Mesothelial cell of epicardium (in vitro differentiated cells): ENCODE results near the gene RPL13A. TPM values are rescaled to one million over a fixed set of nuclear protein-coding genes. Genes with fewer than 3 reads are reported as not detected.

Source experiments
- DNase-seq, 2 experiments: peaks; one replicate each; pipeline ENCODE4 v3.0.0; 2021; ENCODE audit warnings: low spot score in 2 of 2; ENCODE audit not compliant: unreplicated experiment in 2 of 2
- H3K27ac Mint-ChIP-seq: 2 replicates; pipeline ENCODE4 v1.8.0; 2021; ENCODE audit warnings: mixed read lengths
- H3K27me3 Mint-ChIP-seq: 2 replicates; pipeline ENCODE4 v1.8.0; 2021; ENCODE audit warnings: low read depth, mixed read lengths
- H3K36me3 Mint-ChIP-seq: 2 replicates; pipeline ENCODE4 v1.8.0; 2021; ENCODE audit warnings: mixed read lengths
- H3K4me1 Mint-ChIP-seq: 2 replicates; pipeline ENCODE4 v1.8.0; 2021; ENCODE audit warnings: mixed read lengths
- H3K4me3 Mint-ChIP-seq: 2 replicates; pipeline ENCODE4 v1.8.0; 2021; ENCODE audit warnings: mild to moderate bottlenecking, moderate library complexity, mixed read lengths
- H3K9me3 Mint-ChIP-seq: 2 replicates; pipeline ENCODE4 v1.8.0; 2021; ENCODE audit warnings: mixed read lengths
- CTCF ChIP-seq: fragments of 200-600 bp; sonication (generic); IDR thresholded peaks from one replicate; pipeline ENCODE4 v1.5.0; 2021; ENCODE audit warnings: antibody characterized with exemption; ENCODE audit not compliant: unreplicated experiment
- total RNA-seq: library from RNA; stranded (reverse); gene quantifications from 3 replicates; pipeline ENCODE4 v1.2.1, GENCODE V29; 2021

RPL13A gene
- total RNA-seq = 2,869 to 2,959 TPM (median 2,954 TPM) in 3 replicates

- peak within 1 kb of the TSS; percentile 96 for H3K4me3 Mint-ChIP-seq
- peak; percentile 100 for DNase-seq
- H3K36me3 Mint-ChIP-seq = peaks cover 23% of the 10 kb centered on the region
- peaks cover 2% of the 10 kb centered on the region for H3K27me3 Mint-ChIP-seq
- H3K27ac Mint-ChIP-seq = peak within 1 kb of the TSS; percentile 95
- no peak for TF ChIP-seq CTCF
- H3K9me3 Mint-ChIP-seq = no peaks in the 10 kb centered on the region
- peaks cover 23% of the 10 kb centered on the region for H3K4me1 Mint-ChIP-seq
Observed at GRCh38 chr19:49487277-49488045, at the start of gene RPL13A. TSS of gene RPL13A (plus strand) at chr19:49487608. CDS start at chr19:49487630, 22 bp downstream.

DNA sequence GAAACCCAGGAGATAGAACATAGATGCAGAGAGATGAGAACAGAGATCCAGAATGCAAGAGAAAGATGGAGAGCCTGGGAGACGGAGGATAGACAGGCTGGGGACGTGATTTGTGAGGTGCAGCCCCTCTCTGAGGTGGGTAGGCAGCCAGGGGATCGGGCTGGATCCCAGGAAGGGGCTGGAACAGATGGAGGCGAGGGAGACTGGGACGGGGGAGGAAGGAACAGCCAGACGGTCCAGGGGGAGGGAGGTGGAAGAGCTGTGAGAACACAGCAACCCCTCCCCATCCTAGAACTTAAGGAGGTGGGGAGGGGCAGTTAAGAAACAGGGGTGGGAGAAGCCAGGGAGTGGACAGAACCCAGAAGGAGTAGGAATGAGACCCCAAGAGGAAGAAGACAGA, 49.1 kb upstream of the RPL13A start:
- peaks cover 20% of the 10 kb centered on the region for H3K4me1 Mint-ChIP-seq
- H3K27me3 Mint-ChIP-seq = peaks cover 97% of the 10 kb centered on the region
- no peaks in the 10 kb centered on the region for H3K9me3 Mint-ChIP-seq
- no peak overlapping the region for H3K4me3 Mint-ChIP-seq
- DNase-seq = no peak
- no peak for TF ChIP-seq CTCF
- H3K36me3 Mint-ChIP-seq = no peaks in the 10 kb centered on the region
- H3K27ac Mint-ChIP-seq = no peak overlapping the region

DNA sequence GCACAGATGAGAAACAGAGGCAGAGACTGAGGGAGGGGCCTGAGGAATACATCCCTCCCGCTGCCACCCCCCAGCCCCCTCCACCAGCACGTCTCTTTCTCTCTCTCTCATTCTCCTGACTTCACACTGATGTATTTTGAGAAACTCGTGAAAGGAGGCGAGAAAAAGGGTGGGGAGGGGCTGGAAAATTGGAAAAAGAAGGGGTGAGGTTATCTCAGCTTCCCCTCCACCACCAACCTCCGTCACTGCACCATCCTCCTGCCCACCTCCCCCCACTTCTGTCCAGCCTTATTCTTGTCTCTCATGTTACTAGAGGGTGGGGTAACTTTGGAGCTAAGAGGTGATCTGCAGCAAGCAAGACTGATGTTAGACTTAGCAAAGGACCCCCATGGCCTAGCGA, 47.6 kb upstream of the RPL13A start:
- Mint-ChIP-seq H3K9me3 (no peaks in the 10 kb centered on the region), H3K27ac (no peak overlapping the region), H3K36me3 (no peaks in the 10 kb centered on the region), H3K27me3 (peaks cover 84% of the 10 kb centered on the region), H3K4me3 (no peak overlapping the region), H3K4me1 (peaks cover 20% of the 10 kb centered on the region)
- TF ChIP-seq CTCF = no peak
- no peak for DNase-seq

DNA sequence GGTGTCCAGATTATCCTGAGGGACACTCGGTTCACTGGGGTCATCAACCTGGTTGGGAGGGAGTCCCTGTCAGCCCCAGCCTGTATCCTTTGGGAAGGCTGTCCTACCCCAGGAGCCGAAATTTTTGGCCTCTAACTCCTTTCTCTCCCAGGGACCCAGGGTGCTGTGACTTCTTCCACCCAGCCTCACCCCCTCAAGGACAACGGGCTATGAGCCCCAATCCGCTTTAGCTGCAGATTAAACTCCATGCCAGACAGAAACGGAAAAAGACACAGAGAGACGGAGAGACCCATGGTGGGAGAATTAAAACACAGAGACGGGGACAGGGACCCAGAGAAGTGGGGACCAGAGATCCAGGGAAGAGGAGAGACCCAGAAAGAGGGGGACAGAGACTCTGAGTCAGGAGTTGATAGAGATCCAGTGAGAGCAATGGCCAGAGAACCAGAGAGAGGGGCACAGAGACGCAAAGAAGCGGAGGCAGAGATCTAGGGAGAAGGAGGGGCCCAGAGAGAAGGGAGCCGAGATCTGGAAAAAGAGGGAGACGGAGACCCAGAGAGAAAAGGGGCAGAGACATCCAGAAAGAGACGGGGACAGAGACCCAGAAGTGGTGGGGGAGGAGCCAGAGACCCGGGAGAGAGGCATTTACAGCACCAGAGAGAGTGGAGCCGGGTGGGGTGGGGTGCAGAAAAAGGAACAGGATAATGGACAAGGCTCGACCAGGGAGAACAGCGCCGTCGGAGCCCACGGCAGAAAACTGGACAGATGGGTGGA, 46.8 kb upstream of the RPL13A start:
- H3K4me3 Mint-ChIP-seq = peak overlapping the region; percentile 44

More for the DNA sequence above, 46.8 kb upstream of the RPL13A start:
- Mint-ChIP-seq H3K4me1 (peaks cover 20% of the 10 kb centered on the region), H3K36me3 (no peaks in the 10 kb centered on the region), H3K27me3 (peaks cover 76% of the 10 kb centered on the region), H3K9me3 (no peaks in the 10 kb centered on the region), H3K27ac (no peak overlapping the region)
- TF ChIP-seq CTCF = no peak
- no peak for DNase-seq
